ENCODE data around the gene SLCO3A1. TPM values are rescaled to one million over a fixed set of nuclear protein-coding genes. Genes with fewer than 3 reads are reported as not detected.
A peak's percentile ranks its signal among the peaks of the same experiment; 100 is the strongest.

The SLCO3A1 gene
- total RNA-seq, 3 donors from 2014 or later = 13.4 to 23.8 (median 14.3) TPM

DNA sequence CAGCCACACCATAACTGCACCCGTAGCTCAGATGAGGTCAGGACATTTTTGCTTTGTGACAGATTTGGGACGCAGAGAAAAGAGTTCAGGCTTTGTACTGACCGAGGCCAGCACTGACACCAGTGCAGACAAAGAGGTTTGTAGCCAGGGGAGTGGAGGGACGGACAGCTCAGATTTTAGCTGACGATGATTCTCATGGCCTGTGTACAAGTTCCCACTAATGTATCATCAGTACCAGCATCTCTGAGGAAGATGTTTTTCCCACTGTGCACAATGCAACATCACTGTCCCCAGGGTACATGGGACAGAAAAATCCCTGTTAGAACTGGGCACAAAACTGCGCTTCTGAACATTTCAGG is 112.7 kb downstream of the SLCO3A1 start:
- intact Hi-C loops (cut with DNase I, micrococcal nuclease) = no loop called here
- DNase-seq (no peak), ATAC-seq (no peak)
- Histone ChIP-seq H3K9me3 (no peaks in the 10 kb centered on the region), H3K36me3 (ENCODE audit: low read depth) (no peaks in the 10 kb centered on the region), H3K4me3 (no peak overlapping the region), H3K4me1 (ENCODE audit: low read depth) (no peaks in the 10 kb centered on the region)
- TF ChIP-seq, protein P1, sequence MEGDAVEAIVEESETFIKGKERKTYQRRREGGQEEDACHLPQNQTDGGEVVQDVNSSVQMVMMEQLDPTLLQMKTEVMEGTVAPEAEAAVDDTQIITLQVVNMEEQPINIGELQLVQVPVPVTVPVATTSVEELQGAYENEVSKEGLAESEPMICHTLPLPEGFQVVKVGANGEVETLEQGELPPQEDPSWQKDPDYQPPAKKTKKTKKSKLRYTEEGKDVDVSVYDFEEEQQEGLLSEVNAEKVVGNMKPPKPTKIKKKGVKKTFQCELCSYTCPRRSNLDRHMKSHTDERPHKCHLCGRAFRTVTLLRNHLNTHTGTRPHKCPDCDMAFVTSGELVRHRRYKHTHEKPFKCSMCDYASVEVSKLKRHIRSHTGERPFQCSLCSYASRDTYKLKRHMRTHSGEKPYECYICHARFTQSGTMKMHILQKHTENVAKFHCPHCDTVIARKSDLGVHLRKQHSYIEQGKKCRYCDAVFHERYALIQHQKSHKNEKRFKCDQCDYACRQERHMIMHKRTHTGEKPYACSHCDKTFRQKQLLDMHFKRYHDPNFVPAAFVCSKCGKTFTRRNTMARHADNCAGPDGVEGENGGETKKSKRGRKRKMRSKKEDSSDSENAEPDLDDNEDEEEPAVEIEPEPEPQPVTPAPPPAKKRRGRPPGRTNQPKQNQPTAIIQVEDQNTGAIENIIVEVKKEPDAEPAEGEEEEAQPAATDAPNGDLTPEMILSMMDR (IDR thresholded peaks at IDR 0.05) = no peak

DNA sequence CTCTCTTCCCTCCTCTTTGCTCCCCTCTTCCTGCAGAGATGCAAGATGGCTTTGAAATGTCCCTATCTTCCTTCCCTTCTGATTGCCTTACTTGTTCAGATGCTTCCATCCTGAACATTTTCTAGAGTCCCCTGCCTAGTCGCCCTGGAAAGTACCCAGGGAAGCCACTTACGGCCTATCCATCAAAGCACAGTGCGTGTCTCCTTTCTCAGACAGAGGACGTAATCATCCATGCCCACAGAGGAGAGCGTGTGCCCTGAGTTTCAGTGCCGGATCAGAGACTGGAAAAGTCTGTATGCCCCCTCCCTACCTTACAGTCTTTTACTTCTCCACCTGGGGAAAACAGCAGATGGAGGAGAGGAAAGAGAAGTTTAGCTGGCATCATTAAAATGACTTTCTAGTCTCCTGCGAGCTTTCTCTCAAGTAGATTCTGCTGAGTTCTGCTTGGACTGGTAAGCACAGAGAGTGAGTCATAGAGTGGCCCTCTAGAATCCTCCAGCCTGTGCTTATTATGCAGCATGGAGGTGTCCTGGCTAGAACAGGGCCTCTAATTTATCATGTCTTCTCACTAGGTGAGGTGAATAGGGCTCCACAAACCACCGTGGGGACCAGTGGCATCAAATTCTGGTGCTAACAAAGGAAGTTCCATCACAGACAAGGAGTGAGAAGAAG is 114.6 kb downstream of the SLCO3A1 start:
- Histone ChIP-seq H3K36me3 (ENCODE audit: low read depth) (no peaks in the 10 kb centered on the region), H3K4me1 (ENCODE audit: low read depth) (no peaks in the 10 kb centered on the region), H3K9me3 (no peaks in the 10 kb centered on the region), H3K4me3 (no peak overlapping the region)
- ATAC-seq (no peak), DNase-seq (no peak)
- intact Hi-C loops (cut with DNase I, micrococcal nuclease) = no loop called here
- TF ChIP-seq, protein P1 (IDR thresholded peaks at IDR 0.05) = no peak

- DNase-seq = no peak
- Histone ChIP-seq H3K4me3 (no peak overlapping the region), H3K9me3 (no peaks in the 10 kb centered on the region), H3K36me3 (ENCODE audit: low read depth) (no peaks in the 10 kb centered on the region), H3K4me1 (ENCODE audit: low read depth) (no peaks in the 10 kb centered on the region)
- intact Hi-C loops (cut with DNase I, micrococcal nuclease) = no loop called here
- TF ChIP-seq, protein P1 (IDR thresholded peaks at IDR 0.05) = no peak
- ATAC-seq = no peak
These were observed 115.1 kb downstream of the SLCO3A1 start for GRCh38 chr15:91968610-91969009.

- no peak overlapping the region for H3K4me3 ChIP-seq
- DNase-seq (peak; percentile 35 to 67 (median 56)), ATAC-seq (peak; percentile 31)
- TF ChIP-seq, protein P1 (IDR thresholded peaks at IDR 0.05) = no peak
- H3K9me3 ChIP-seq = no peaks in the 10 kb centered on the region
- H3K36me3 ChIP-seq (ENCODE audit: low read depth) = no peaks in the 10 kb centered on the region
- H3K4me1 ChIP-seq (ENCODE audit: low read depth) = peaks cover 3% of the 10 kb centered on the region
- intact Hi-C loops (cut with DNase I, micrococcal nuclease) = no loop called here
These were observed 116.6 kb downstream of the SLCO3A1 start for GRCh38 chr15:91970142-91970541.

DNA sequence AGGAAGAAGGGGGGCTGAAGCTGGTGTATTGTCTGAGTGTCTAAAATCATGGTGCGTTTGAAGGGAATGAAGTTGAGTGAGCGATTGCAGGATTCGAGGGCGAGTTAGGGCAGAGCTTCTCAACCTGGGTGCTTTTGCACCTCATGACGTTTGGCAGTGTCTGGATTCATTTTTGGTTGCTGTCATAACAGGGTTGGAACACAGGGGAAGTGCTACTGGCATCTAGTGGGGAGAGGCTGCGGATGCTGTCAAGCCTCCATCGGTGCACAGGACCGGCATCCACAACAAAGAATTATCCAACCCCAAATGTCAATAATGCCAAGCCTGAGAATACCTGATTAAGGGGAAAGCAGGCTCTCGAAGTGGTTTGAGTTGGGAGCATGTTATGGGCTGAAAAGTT is 120.0 kb downstream of the SLCO3A1 start:
- no peak for DNase-seq
- H3K36me3 ChIP-seq (ENCODE audit: low read depth) = no peaks in the 10 kb centered on the region
- no peak overlapping the region for H3K4me3 ChIP-seq
- ATAC-seq = no peak
- TF ChIP-seq, protein P1 (IDR thresholded peaks at IDR 0.05) = no peak
- H3K9me3 ChIP-seq = no peaks in the 10 kb centered on the region
- intact Hi-C loops (cut with DNase I, micrococcal nuclease) = no loop called here
- H3K4me1 ChIP-seq (ENCODE audit: low read depth) = peaks cover 3% of the 10 kb centered on the region

GRCh38 chr15:91974321-91974720 is 120.8 kb downstream of the SLCO3A1 start:
- DNase-seq (no peak), ATAC-seq (peak; percentile 83)
- Histone ChIP-seq H3K4me3 (no peak overlapping the region), H3K36me3 (ENCODE audit: low read depth) (no peaks in the 10 kb centered on the region), H3K9me3 (no peaks in the 10 kb centered on the region), H3K4me1 (ENCODE audit: low read depth) (peaks cover 3% of the 10 kb centered on the region)
- intact Hi-C loops (cut with DNase I, micrococcal nuclease) = no loop called here
- TF ChIP-seq, protein P1 (IDR thresholded peaks at IDR 0.05) = no peak

Data from mucosa of descending colon (tissue), 3 donors.